Stimulated activated naive CD4-positive, alpha-beta T cell treated with Interleukin-2 at 50 U/mL for 16 hours (primary cell): ENCODE measurements around the gene ITSN2.
"Not testable (repeated sequence)": the region's sequence is repeated elsewhere in the genome, so short reads cannot be mapped to it uniquely, and the experiment has no call there.

Experiments
- DNase-seq: peaks from one replicate; lab custom pipeline; 2025; lab: John Stamatoyannopoulos, UW

ITSN2 gene

GRCh38 chr2:24210723-24211122, 149.6 kb downstream of the ITSN2 start:
- DNase-seq, result no peak

GRCh38 chr2:24210106-24210455, 150.3 kb downstream of the ITSN2 start:
- no peak for DNase-seq

- no peak for DNase-seq
These were observed 150.8 kb downstream of the ITSN2 start for GRCh38 chr2:24209389-24210105.

GRCh38 chr2:24208490-24208889, 151.8 kb downstream of the ITSN2 start:
- DNase-seq, result no peak

GRCh38 chr2:24207359-24207758, 153.0 kb downstream of the ITSN2 start:
- DNase-seq, result no peak

GRCh38 chr2:24206714-24207113, 153.6 kb downstream of the ITSN2 start:
- DNase-seq, result no peak

- DNase-seq, result no peak
These were observed 154.1 kb downstream of the ITSN2 start for GRCh38 chr2:24206242-24206641.

GRCh38 chr2:24205131-24205530, 155.2 kb downstream of the ITSN2 start:
- no peak for DNase-seq

- no peak for DNase-seq
These were observed 155.8 kb downstream of the ITSN2 start for GRCh38 chr2:24204505-24204904.

- DNase-seq, result no peak
These were observed 156.6 kb downstream of the ITSN2 start for GRCh38 chr2:24203787-24204150.

- no peak for DNase-seq
These were observed 157.1 kb downstream of the ITSN2 start for GRCh38 chr2:24203029-24203786.

- no peak for DNase-seq
These were observed 159.5 kb downstream of the ITSN2 start for GRCh38 chr2:24200799-24201198.

- no peak for DNase-seq
These were observed 160.3 kb downstream of the ITSN2 start for GRCh38 chr2:24199968-24200590.

- not testable (repeated sequence) for DNase-seq
These were observed 163.1 kb downstream of the ITSN2 start for GRCh38 chr2:24197213-24197612.

- no peak for DNase-seq
These were observed 168.5 kb downstream of the ITSN2 start for GRCh38 chr2:24191848-24192247.

GRCh38 chr2:24191156-24191555, 169.2 kb downstream of the ITSN2 start:
- no peak for DNase-seq

- DNase-seq, result no peak
These were observed 169.8 kb downstream of the ITSN2 start for GRCh38 chr2:24190503-24190902.

- DNase-seq, result no peak
These were observed 170.8 kb downstream of the ITSN2 start for GRCh38 chr2:24189551-24189950.

GRCh38 chr2:24183366-24184069, 176.8 kb downstream of the ITSN2 start:
- no peak for DNase-seq

- no peak for DNase-seq
These were observed 177.8 kb downstream of the ITSN2 start for GRCh38 chr2:24182507-24182906.

- no peak for DNase-seq
These were observed 178.5 kb downstream of the ITSN2 start for GRCh38 chr2:24181849-24182248.

GRCh38 chr2:24179683-24180082, 180.7 kb downstream of the ITSN2 start:
- DNase-seq, result no peak

GRCh38 chr2:24176326-24176725, 184.0 kb downstream of the ITSN2 start:
- DNase-seq, result no peak
